ENCODE data around the gene FGR.
"Not testable (repeated sequence)": the region's sequence is repeated elsewhere in the genome, so short reads cannot be mapped to it uniquely, and the experiment has no call there.

Gene FGR

DNA sequence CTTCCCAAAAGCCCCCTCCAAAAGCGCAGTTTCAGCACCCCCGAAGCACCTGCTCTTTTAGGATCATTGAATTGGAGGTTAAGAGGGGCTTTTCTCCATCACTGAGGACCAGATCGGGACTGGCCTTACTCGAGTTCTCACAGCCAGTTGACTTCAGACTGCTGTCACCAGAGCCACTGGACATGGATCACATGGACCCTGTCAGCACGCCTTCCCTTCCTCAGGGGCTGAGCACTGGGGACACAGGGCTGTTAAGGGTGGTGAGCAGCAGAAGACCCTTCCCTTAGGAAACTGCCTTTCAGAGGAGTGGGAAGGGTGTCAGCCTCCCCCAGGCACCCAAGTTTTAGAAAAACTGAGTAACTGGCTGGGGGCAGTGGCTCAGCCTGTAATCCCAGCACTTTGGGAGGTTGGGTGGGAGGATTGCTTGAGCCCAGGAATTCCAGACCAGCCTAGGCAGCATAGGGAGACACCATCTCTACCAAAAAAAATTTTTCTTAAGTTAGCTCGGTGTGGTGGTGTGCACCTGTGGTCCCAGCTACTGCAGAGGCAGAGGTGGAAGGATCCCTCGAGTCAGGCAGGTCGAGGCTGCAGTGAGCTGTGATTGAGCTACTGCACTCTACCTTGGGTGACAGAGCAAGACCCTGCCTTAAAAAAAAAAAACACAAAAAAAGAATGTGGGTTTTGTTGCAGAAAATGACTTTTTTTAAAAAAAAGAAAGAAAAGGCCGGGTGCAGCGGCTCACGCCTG is 584 bp upstream of the FGR start:
- DNase-seq (ENCODE audit: low read depth in 2 of 2), result no peak

DNA sequence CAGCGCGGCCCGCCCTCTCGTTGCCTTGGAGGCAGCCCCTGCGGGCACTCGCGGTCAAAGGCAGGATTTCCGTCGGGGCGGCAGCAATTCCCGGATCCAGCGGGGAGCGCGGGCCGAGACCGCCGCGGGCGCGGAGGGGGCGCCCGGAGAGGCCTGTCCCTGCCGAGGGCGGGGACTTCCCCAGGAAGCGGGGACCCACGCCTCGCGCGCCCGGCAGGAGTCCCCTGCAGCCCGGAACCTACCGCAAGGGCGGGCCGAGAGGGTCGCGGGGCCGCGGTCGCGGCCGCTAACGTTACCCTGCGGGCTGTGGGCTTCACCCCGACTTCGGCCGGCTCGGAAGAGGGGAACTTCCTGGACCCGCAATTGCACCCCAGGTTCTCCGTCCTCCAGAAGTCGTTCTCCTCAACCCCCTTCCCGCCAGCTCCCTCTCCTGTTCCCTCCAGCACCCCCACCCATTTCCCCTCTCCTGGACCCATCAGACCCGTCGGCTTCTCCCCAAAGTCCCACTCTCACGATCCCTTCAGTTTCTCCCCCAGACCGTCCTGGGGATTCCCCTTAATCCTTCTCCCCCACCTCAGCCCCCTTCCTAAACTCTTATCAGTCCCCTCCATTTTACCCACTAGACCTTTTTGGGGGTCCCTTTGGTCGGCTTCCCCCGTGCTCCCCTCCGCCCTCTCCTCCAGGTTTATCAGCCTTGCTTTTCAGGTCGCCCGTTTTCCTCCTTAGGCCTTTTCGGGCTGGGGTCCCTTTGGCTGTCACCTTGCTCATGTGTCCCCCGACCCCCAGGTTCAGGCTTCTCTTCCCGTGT is 604 bp downstream of the FGR start:
- no peak for DNase-seq (ENCODE audit: low read depth in 2 of 2)

DNA sequence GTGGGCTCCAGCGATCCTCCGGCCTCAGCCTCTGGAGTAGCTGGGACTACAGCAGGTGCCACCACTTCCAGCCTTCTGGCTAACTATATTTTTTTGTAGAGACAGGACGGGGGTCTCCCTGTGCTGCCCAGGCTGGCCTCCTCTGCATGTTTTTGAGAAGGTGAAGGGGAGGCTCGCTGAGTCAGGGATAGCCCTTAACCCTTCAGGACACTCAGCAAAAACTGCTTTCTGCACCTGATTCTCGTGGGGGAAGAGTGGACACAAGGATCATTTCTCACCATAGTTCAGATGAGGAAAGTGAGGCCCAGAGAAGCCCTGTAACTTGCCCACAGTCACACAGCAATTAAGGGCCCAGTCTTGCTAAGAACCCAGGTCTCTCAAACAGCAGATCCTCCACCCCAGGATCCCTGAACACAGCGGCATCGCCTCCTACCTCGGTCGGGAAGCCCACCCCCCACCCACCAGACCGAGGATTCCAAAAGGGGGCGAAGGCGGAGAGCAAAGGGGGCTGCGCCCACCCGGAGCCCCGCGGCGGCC is 1.3 kb downstream of the FGR start:
- DNase-seq (ENCODE audit: low read depth in 2 of 2), result no peak

DNA sequence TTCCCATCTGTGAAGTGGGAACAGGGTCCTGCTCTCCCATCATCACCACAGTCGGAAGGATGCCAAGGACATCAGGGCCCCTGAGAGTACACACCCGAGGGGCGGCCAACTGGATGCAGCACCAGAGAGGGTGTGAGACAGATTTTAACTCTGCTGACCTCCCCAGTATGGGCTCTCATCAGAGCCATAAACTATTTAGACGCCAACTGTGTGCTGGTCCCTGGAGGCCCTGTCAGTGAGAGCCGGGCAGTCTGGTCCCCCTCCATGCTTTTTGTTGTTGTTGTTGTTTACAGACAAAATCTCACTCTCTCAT is 1.7 kb downstream of the FGR start:
- no peak for DNase-seq (ENCODE audit: low read depth in 2 of 2)

DNA sequence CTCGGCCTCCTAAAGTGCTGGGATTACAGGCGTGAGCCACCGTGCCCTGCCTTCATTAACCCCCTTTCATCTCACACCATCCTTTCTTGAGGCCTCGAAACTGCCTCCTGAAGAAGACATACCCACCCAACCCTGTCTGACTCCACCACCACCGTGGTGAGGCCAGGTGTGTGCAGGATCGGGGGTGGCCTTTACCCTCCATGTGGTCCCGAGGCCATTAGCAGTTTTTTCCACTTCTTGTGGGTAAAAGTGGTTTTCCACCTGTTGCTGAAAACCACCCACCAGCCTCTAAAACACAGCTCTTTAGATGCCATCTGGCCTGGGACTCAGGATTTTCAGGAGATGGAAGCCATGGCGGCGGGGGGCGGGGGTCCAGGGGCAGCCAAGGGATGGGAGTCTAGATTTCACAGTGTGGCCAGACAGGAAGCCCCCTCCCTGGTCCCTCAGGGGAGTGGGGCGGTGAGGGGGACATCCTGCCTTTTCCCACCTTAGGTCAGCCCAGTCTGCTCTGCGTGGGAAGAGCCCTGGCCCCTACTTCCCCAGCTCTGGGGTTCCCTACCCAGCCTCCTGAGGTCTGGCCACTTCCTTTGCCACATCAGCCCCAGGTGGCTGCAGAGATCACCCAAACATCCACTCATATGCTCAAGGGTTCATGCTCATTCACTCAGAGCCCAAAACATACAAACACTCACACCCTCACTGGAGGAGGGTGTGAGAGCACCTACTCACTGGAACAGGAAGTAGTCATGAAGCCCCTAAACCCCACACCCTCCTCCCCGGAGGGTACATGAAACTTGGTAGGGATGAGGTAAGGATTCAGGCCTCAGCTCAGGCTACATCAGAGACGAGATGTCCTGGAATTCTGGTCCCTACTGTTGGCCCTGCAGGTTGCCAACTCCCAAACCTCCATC is 2.3 kb downstream of the FGR start:
- no peak for DNase-seq (ENCODE audit: low read depth in 2 of 2)

DNA sequence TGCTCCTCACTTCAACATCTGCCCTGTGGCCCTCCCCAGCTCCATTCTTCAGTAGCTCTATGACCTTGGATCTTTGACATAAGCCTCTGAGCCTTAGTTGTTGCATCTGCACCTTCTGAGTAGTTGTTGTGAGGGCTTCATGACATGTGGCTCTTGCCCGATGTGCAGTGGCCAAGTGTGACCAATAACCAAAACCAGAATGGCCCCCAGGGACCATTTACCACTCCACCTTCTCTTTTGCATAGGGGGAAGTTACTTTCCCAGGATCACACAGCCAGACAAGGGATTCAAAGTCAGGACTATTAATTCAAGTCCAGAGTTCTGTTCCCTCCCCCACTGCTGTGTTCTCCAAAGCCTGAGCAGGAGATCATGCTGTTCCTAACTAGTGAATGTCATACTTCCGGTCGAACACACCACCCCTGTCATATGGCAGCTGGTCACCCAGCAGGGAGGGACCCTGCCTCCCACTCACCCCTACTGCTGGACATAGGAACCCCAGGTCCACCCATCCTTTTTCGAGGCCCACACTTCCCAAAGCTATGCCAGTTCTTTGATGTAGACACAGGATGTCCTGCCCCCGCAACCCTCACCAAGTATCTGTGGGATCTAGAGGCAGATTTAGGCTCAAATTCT is 4.0 kb downstream of the FGR start:
- no peak for DNase-seq (ENCODE audit: low read depth in 2 of 2)

DNA sequence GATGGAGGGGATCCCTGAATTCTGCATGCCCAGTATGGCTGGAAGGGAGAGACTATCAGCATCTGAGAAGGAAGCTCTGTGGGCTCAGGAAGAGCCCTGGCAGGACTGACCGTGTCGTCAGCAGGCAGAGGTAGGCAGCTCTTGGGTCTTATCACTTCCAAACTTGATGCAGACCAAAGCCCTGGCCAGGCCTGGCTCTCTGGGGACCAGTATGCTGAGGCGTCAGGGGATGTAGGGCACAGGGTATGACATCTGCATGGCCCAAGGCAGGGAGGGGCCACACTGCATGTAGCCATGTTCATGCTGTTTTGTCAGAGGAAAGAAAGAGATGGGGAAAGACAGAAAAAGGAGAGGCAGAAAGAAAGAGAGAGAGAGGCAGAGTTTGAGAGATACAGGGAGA is 6.3 kb downstream of the FGR start:
- no peak for DNase-seq (ENCODE audit: low read depth in 2 of 2)

DNA sequence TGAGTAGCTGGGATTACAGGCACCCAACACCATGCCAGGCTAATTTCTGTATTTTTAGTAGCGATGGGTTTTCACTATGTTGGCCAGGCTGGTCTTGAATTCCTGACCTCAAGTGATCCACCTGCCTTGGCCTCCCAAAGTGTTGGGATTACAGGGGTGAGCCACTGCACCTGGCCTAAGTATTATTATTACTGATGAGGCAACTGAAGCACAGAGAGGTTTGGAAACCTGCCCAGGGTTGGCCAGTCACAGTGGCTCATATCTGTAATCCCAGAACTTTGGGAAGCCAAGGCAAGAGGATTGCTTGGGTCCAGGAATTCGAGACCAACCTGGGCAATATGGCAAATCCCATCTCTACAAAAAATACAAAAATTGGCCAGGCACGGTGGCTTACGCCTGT is 7.3 kb downstream of the FGR start:
- DNase-seq (ENCODE audit: low read depth in 2 of 2), result not testable (repeated sequence)

DNA sequence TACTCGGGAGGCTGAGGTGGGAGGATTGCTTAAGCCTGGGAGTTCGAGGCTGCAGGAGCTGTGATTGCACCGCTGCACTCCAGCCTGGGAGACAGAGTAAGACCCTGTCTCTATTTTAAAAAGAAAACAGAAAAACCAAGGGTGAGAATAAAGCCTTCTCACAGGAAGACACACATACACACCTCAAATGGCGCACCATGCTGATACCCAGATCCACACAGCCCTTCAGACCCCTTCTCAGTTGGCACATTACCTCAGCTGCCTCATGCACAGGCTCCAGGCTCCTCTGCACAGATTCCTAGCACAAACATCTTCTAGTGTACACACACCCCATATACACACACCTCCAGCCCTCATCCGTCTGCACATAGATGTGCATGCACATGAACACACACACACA is 7.9 kb downstream of the FGR start:
- no peak for DNase-seq (ENCODE audit: low read depth in 2 of 2)

DNA sequence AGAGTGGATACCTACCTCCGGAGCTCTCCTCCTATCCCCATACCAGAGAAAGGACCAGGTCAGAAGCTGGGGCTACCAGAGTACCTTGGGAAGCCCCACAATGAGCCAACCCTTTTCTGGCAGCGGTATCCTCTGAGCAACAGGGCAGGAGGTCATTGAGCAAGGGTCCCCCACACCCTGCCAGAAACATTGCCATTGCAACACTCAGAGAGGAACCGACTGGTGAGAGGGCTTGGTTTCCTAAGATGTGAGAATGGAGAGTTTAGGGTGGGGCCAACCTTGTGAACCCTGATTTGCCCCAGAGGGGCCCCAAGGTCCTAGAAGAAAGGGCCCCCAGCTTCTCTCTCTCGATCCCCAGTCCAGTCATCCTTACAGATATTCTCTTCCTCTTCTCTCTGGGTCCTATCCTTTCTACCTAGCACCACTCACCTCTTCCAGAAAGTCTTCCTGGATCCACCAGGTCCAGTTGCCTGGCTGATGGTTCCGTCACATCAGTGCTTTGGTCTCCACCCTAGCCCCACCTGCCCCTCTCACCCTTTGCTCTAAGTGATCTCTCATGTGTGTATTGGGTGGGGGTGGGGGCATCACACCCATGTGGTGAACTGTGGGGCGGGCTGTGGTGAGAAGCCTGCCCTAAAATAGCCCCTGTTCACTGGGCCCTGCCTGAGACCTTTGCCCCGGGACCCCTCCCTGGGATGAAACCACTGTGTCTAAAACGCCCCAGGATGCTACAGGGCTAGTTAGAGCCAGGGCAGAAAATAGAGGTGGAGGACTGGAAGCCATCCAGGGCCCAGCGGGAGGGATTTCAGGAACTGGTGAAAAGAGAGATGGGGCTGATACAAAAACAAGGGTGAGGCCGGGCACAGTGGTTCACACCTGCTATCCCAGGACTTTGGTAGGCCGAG is 8.7 kb downstream of the FGR start:
- no peak for DNase-seq (ENCODE audit: low read depth in 2 of 2)

DNA sequence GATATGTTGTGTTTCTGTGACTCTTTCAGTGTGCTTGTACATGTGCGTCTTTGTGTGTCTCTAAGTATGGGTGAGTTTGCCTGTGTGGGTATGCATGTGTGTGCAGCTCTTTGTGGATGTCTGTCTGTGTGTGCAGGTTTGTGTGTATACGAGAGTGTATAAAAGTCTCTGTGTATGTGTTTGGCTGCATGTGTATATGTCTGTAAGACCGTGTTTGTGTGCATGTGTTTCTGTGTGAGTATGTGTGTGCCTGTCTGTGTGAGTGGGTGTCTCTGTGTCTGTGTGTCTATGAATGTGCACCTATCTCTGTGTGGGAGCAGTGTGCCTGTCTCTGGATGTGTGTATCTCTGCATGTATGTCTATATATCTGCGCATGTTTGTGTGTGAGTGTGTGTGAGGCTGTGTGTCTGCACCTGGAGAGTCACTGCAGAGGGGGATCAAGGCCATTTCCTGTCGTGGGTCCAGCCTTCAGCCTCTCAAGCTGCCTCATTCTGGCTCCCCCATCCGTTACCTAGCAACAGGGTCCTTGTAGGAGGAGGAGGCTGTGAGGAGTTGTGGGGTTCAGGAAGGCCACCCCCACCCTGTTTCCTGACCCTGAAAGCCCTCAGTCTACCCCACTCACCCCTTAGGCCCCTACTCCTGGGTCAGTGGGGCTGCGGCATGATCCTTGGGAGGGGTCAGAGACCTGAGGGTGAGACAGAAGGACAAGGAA is 10.4 kb downstream of the FGR start:
- DNase-seq (ENCODE audit: low read depth in 2 of 2), result no peak

DNA sequence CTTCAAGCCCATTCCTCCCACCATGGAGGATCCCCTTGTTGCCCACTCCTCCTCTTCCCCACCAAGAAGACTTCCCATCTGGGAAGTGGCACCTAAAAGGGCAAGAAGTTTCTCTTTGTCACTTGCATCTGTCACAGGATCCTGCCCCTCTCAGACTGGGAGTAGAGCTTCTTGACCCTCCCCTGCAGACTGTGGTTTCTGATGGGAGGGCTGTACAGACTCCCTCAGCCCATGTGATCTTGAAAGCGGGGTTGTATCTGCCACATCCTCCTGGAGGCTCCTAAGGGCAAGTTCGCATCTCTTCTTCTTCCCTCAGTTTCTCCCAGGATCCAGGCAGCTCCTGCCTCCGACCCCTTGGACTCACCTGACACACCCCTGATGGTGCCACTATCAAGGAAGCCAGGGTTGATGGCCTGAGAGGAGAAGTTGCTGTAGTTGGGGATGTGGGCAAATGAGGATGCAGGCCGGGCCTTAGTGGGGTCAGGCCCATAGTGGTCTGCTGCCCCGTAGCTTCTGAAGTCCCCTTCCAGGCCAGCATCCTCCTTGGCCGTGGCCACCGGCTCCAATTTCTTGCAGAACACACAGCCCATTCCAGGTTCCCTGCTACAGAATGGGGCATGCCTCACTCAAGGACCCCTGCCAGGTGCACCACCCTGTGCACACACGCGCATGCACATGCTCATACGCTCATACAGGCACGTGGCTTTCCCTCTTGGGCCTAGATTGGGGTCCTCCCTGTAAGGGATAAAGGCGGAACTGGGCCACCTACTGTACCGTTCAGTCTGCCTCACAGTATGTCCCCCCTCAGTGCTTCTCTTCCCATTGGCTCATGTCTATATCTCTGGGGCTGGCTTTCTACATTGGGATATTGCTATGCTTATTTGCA is 11.4 kb downstream of the FGR start:
- DNase-seq (ENCODE audit: low read depth in 2 of 2), result no peak

DNA sequence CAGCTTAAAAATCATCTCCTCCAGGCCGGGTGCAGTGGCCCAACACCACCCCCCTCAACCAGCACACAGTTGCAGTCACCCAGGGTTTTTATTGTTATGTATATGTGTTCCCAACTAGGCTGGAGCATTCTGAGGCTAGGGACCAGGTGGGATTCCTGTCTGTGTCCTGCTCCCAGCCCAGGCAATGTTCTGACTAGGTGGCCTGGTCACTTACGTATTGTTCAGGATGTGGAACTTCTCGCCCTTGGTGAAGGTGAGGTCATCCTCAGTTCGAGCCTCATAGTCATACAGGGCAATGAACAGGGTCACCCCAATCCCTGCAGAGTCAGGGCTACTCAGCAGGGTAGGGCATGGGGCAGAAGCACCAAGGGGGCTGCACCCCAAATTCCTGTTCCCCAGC is 12.2 kb downstream of the FGR start:
- no peak for DNase-seq (ENCODE audit: low read depth in 2 of 2)

DNA sequence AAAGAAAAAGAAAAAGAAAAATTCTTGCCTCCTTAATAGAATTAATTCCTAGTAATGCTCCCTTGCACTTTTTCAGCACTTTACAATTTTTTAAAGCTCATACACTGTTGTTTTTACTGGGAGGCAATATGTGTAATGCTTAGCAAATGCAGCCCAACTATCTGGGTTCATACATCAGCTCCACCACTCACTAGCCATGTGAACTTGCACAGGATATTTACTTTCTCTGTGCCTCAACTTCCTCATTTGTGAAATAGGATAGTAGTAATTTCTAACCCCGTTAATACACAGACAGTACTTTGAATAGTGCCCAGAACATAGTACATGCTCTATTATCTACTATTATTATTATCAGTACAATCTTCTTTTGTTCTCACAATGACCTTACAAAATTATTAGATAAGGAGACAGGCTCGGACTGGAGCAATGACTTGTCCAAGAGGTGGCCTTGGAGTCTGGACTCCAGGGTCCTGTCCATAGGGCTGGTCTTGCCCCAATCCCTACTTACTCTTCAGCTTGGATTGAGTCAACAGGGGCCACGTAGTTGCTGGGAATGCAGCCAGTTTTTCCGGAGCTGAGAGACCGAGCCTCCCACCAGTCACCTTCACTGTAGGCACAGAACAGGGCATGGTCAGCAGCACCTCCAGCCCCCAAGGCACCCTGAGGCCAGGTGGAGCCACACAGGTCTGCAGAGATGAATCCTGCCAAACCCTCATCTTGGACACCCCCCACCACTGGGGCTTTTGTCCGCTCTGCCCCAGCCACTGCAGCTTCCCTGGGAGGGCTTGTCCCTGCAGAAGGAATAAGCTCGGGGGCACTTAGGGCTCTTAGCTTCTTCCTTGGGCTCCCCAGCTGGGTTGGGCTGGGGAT is 13.7 kb downstream of the FGR start:
- DNase-seq (ENCODE audit: low read depth in 2 of 2), result no peak

DNA sequence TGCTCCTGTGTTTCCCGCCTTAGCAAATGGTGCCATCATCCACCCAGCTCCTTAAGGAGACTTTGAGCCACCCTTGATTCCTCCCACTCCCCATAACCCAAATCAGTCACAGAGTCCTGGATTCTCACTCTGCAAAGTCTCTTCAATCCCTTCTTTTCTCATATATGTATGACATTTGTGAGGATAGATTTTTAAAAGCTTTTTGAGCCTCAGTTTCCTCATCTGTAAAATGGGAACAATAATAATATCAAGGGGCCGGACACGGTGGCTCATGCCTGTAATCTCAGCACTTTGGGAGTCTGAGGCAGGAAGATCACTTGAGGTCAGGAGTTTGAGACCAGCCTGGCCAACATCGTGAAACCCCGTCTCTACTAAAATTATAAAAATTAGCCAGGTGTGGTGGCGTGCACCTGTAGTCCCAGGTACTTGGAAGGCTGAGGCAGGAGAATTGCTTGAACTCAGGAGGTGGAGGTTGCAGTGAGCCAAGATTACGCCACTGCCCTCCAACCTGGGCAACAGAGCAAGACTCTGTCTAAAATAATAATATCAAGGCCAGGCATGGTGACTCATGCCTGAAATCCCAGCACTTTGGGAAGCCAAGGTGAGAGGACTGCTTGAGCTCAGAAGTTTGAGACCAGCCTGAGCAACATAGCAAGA is 15.1 kb downstream of the FGR start:
- DNase-seq (ENCODE audit: low read depth in 2 of 2), result not testable (repeated sequence)

DNA sequence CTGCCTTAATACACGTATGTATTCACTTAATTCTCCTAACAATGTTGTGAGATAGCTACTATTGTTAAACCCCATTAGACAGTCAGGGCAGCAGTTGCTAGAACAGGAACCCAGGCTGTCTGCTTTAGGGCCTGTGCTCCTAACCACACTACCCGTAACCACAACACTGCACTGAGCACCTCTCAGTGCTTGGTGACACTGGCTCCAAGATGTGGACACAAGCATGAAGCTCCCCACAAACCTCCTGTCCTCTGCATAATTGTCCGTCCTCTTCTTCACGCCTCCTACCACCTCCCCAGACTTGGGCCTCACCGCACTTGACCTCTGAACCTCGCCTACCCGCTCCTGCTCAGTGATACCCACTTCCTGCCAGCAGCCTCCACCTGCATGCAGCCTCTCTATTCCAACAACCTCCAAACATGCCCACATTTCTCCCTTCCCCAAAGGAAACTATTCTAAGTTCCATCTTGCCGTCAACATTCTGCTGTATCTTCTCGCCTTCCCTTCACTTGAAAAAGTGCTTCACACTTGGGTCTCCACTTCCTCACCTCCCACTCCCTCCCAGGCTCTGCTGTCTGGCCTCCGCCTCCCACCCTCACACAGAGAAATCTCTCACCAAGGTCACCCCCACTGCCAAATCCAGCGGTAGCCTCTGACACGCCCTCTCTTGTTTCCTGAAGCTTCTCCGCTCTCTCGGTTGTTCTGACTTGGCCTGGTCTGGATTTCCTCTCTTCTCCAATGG is 16.5 kb downstream of the FGR start:
- DNase-seq (ENCODE audit: low read depth in 2 of 2), result no peak

DNA sequence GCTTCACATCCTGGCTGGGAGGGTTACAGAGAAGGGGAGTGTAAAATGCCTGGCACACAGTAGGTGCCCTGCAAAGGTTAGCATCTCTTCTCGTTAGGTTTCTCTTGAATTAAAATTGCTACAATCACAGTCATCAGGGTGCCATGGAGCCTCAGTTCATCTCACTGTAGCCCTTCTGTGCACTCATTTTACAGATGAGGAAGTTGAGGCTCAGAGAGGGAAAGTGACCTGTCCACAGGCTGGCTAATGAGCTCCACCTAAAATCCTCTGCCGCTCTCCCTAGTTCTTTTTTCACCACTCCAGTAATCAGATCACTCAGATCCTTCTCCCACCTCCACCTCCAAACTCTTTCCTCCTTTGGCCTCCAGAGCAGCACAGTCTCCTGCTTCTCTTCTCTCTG is 17.6 kb downstream of the FGR start:
- DNase-seq (ENCODE audit: low read depth in 2 of 2), result no peak

Measured in fibroblast of skin of left quadriceps (primary cell).